Measurements from ENCODE around the gene PRM2. TPM values are rescaled to one million over a fixed set of nuclear protein-coding genes. Genes with fewer than 3 reads are reported as not detected.

PRM2 gene
- polyA plus RNA-seq, 2 of the 4 experiments (the other 2 are of a cell fraction) = not detected

GRCh38 chr16:11239644-11240632 lies 36.3 kb downstream of the PRM2 start:
- TF ChIP-seq SREBF2 (IDR thresholded peaks at IDR 0.05) (no peak), ZFP36 (IDR thresholded peaks at IDR 0.05; ENCODE audit: borderline replicate concordance, partially characterized antibody) (peak; percentile 42)
- no peak for DNase-seq (ENCODE audit: low read depth in 1 of 2, low spot score in 1 of 2)
- FAIRE-seq = no peak
- no peak for ATAC-seq
- Histone ChIP-seq H3K4me1 (no peaks in the 10 kb centered on the region), H3K9me3 (no peaks in the 10 kb centered on the region), H3K4me2 (no peak overlapping the region), H3K4me3 (no peak overlapping the region), H3K27ac (no peak overlapping the region)
- 74% methylated on average over 10 of the region's 10 CpGs for WGBS (ENCODE audit: missing lambda C conversion rate)
- ChIA-PET CTCF (interaction anchor here (1.1 to 4.0 kb wide), 2 partner anchors 16 to 276 kb away, joined by 3 to 14 read pairs; partner anchors contain the start of gene SOCS1), POLR2A (no interaction called here)

- 86% methylated on average over 15 of the region's 15 CpGs for WGBS (ENCODE audit: missing lambda C conversion rate)
- no peaks in the 10 kb centered on the region for H3K4me1 ChIP-seq
- DNase-seq (ENCODE audit: low read depth in 1 of 2, low spot score in 1 of 2) (no peak), FAIRE-seq (no peak), ATAC-seq (peak in 1 of 2 experiments; percentile 74; a peak in 3 of 6 replicates)
- H3K4me2 ChIP-seq = no peak overlapping the region
- H3K4me3 ChIP-seq = no peak overlapping the region
- CTCF ChIA-PET = interaction anchor here (1.1 to 1.8 kb wide), 3 partner anchors 8 to 267 kb away, joined by 3 to 7 read pairs (median 3); partner anchors contain the start of gene SOCS1
- no peaks in the 10 kb centered on the region for H3K9me3 ChIP-seq
- POLR2A ChIA-PET = interaction anchor here (1.1 kb wide), 1 partner anchor 17 kb away, joined by 4 read pairs; the partner anchor contains the start of gene SOCS1
- H3K27ac ChIP-seq = no peak overlapping the region
- no peak for TF ChIP-seq HOXB13 (CRISPR knock-in tag; IDR thresholded peaks at IDR 0.05; ENCODE audit: low read depth)
- no peak for TF ChIP-seq HOXB5 (CRISPR knock-in tag; IDR thresholded peaks at IDR 0.05)
- TF ChIP-seq FOSL2 (IDR thresholded peaks at IDR 0.05) = no peak
- no peak for TF ChIP-seq FOSL2 (CRISPR knock-in tag; IDR thresholded peaks at IDR 0.05)
- no peak for TF ChIP-seq ESRRA (IDR thresholded peaks at IDR 0.05; ENCODE audit: borderline replicate concordance, low read length)
- no peak for TF ChIP-seq CHD2 (IDR thresholded peaks at IDR 0.05; ENCODE audit: low read length, partially characterized antibody)
- TF ChIP-seq, protein P1, sequence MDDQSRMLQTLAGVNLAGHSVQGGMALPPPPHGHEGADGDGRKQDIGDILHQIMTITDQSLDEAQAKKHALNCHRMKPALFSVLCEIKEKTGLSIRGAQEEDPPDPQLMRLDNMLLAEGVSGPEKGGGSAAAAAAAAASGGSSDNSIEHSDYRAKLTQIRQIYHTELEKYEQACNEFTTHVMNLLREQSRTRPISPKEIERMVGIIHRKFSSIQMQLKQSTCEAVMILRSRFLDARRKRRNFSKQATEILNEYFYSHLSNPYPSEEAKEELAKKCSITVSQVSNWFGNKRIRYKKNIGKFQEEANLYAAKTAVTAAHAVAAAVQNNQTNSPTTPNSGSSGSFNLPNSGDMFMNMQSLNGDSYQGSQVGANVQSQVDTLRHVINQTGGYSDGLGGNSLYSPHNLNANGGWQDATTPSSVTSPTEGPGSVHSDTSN (IDR thresholded peaks at IDR 0.05) = no peak
- TF ChIP-seq, protein P2, sequence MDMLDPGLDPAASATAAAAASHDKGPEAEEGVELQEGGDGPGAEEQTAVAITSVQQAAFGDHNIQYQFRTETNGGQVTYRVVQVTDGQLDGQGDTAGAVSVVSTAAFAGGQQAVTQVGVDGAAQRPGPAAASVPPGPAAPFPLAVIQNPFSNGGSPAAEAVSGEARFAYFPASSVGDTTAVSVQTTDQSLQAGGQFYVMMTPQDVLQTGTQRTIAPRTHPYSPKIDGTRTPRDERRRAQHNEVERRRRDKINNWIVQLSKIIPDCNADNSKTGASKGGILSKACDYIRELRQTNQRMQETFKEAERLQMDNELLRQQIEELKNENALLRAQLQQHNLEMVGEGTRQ (IDR thresholded peaks at IDR 0.05) = no peak
- no peak for TF ChIP-seq ATOH8 (CRISPR knock-in tag; IDR thresholded peaks at IDR 0.05; ENCODE audit: low read depth)
- TF ChIP-seq HEYL (CRISPR knock-in tag; IDR thresholded peaks at IDR 0.05) = no peak
- TF ChIP-seq BCL3 (IDR thresholded peaks at IDR 0.05) = no peak
- no peak for TF ChIP-seq HES2 (IDR thresholded peaks at IDR 0.05)
- no peak for TF ChIP-seq ELK1 (IDR thresholded peaks at IDR 0.05; ENCODE audit: low read depth, low read length)
Observed at GRCh38 chr16:11238272-11239202, 37.7 kb downstream of the PRM2 start.

All from A549 (cell line).